ENCODE results near the gene ZP1.

Gene ZP1

DNA sequence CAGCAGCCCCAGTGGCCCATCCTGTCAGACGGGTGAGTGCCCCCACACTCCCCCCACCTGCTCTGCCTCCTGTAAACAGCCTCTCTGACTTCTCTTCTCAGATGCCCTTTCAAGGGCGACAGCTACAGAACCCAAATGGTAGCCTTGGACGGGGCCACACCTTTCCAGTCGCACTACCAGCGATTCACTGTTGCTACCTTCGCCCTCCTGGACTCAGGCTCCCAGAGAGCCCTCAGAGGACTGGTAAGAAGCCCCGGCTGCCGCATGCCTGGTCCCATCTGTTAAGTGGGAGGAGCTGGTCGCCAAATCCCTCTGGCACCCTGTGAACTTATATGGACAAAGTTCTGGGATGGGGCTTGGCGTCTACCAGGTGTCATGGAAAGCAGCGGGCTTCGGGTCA lies 6.2 kb downstream of the ZP1 start:
- Histone ChIP-seq H3K4me1 (no peaks in the 10 kb centered on the region), H3K36me3 (replicated peaks) (no peaks in the 10 kb centered on the region), H3K9me3 (no peaks in the 10 kb centered on the region), H3K27me3 (ENCODE audit: low read depth) (no peaks in the 10 kb centered on the region), H3K4me3 (no peak overlapping the region)
- in situ Hi-C loops (cut with MboI; ENCODE audit: low sequenced_read_pairs), result no loop called here
- DNase-seq (ENCODE audit: low spot score in 2 of 2), result no peak

- in situ Hi-C loops (cut with MboI; ENCODE audit: low sequenced_read_pairs), result no loop called here
- no peaks in the 10 kb centered on the region for H3K27me3 ChIP-seq (ENCODE audit: low read depth)
- DNase-seq (ENCODE audit: low spot score in 2 of 2), result no peak
- H3K4me1 ChIP-seq, result no peaks in the 10 kb centered on the region
- H3K4me3 ChIP-seq, result no peak overlapping the region
- H3K9me3 ChIP-seq, result no peaks in the 10 kb centered on the region
- no peaks in the 10 kb centered on the region for H3K36me3 ChIP-seq (replicated peaks)
These were observed 7.4 kb downstream of the ZP1 start for GRCh38 chr11:60874421-60875365.

DNA sequence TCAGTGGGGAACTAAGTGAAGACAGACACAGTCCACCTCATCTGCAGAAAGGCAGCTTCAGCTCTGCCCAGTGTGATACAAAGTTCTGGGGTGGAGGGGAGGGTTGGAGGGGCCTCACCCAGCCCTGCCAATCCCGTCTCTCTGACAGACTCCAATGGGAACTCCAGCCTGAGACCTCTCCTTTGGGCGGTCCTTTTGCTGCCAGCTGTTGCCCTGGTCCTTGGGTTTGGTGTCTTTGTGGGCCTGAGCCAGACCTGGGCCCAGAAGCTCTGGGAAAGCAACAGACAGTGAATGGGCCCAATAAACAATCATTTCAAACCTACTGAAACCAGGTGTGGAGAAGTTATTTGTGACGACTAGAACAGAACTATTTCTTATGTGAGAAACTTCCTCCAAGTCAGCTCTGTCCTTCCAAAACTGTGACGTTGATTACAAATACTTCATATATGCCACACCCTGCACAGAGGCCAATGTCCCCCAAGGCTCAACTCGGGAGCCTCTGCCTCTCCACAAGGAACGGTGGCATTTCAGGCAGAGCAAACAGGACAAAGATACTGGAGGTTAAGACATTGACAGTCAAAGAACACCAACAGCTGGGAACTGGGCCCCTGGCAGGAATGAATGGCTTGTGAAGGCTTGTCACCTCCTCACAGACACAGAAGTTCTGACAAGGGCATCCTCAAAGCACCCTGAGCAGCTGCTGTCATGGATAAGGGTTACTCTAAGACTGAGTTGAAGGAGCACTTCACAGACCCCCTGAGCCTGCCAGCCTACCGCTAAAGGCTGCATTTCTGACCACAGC lies 8.2 kb downstream of the ZP1 start:
- no peak for DNase-seq (ENCODE audit: low spot score in 2 of 2)
- Histone ChIP-seq H3K4me1 (no peaks in the 10 kb centered on the region), H3K36me3 (replicated peaks) (no peaks in the 10 kb centered on the region; the same call in 1 of the 2 replicates), H3K9me3 (no peaks in the 10 kb centered on the region), H3K4me3 (no peak overlapping the region), H3K27me3 (ENCODE audit: low read depth) (no peaks in the 10 kb centered on the region)
- in situ Hi-C loops (cut with MboI; ENCODE audit: low sequenced_read_pairs), result no loop called here

DNA sequence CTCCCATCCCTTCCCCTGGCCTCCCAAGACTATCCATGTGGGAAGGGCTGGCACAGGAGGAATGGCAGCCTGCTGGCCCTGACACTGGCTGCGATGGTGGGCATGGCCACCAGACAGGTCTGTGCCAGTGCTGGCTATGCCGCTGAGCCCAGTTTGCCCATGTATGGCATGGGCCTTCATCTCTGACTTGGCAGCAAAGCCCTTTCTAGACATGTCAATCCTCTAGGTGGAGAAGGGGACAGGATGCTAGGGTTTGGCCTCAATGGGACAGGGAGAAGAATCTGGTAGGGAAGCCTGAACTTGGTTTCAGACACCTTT lies 8.8 kb downstream of the ZP1 start:
- no peaks in the 10 kb centered on the region for H3K9me3 ChIP-seq
- H3K27me3 ChIP-seq (ENCODE audit: low read depth), result no peaks in the 10 kb centered on the region
- H3K4me1 ChIP-seq, result no peaks in the 10 kb centered on the region
- DNase-seq (ENCODE audit: low spot score in 2 of 2), result no peak
- no peaks in the 10 kb centered on the region; the same call in 1 of the 2 replicates for H3K36me3 ChIP-seq (replicated peaks)
- no peak overlapping the region for H3K4me3 ChIP-seq
- in situ Hi-C loops (cut with MboI; ENCODE audit: low sequenced_read_pairs), result no loop called here

DNA sequence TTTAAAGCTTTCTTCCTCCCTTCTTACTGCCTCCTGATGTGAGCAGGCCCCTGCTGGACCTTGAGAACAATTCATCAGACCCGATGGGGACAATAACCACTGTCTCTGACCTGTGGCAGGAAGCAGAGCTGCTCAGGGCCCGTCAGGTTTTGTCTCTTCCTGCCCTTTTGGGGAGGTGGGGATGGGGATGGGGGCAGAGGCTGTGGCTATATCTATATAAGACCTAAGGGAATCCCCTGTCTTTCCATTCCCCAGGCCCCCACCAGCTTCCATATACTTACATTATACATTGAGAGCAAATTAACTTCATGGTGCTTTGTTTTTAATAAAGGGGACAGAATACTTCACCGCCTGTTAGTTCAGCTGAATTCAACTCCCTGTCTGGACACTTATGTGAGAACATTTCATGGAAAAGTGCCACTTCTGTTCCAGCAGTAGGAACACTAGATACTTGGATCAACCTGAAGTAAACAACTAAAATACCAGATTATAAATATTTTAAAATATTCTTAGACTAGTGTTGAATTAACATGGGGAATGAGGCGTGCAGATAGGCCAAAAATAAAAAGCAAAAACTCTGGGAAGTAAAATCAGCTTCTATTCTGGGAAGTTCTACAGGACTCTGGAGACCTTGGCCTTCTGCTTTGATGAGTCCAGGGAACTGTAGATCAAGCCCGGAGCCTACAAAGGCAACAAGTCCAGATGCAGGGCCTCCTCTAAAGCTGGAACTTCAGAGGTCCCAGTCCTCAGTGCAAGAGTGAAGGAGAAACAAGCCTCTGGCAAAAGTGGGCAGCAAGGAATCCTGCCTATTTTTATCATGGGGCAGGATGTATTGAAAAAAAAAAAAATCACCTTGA lies 11.1 kb downstream of the ZP1 start:
- Histone ChIP-seq H3K9me3 (no peaks in the 10 kb centered on the region), H3K4me1 (no peaks in the 10 kb centered on the region), H3K36me3 (replicated peaks) (peaks cover 4% of the 10 kb centered on the region; the same call in 1 of the 2 replicates), H3K4me3 (no peak overlapping the region), H3K27me3 (ENCODE audit: low read depth) (no peaks in the 10 kb centered on the region)
- no peak for DNase-seq (ENCODE audit: low spot score in 2 of 2)
- in situ Hi-C loops (cut with MboI; ENCODE audit: low sequenced_read_pairs), result no loop called here

DNA sequence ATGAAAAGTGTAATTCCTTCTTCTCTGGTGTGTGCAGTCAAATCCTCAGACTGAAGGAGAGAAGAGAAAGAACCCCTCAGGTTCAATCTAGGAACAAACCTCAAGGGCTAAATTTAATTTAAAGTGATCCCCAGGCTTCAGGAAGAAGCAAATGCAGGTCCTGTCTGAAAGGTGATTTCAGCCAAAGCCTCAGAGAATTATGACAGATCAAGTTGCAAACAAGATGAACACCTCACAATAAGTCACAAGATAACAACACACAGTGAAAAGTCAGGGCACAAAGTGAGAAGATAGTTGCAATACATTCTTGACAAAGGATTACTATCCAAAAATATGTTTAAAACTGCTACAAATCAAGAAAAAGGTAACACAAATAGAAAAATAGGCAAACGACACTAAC lies 11.8 kb downstream of the ZP1 start:
- Histone ChIP-seq H3K36me3 (replicated peaks) (peaks cover 6% of the 10 kb centered on the region; the same call in 1 of the 2 replicates), H3K9me3 (no peaks in the 10 kb centered on the region), H3K4me3 (no peak overlapping the region), H3K4me1 (no peaks in the 10 kb centered on the region), H3K27me3 (ENCODE audit: low read depth) (no peaks in the 10 kb centered on the region)
- in situ Hi-C loops (cut with MboI; ENCODE audit: low sequenced_read_pairs), result no loop called here
- no peak for DNase-seq (ENCODE audit: low spot score in 2 of 2)

GRCh38 chr11:60879971-60880588 lies 12.7 kb downstream of the ZP1 start:
- Histone ChIP-seq H3K9me3 (no peaks in the 10 kb centered on the region), H3K4me1 (no peaks in the 10 kb centered on the region), H3K4me3 (no peak overlapping the region), H3K36me3 (replicated peaks) (peaks cover 6% of the 10 kb centered on the region; the same call in 1 of the 2 replicates), H3K27me3 (ENCODE audit: low read depth) (no peaks in the 10 kb centered on the region)
- no peak for DNase-seq (ENCODE audit: low spot score in 2 of 2)
- in situ Hi-C loops (cut with MboI; ENCODE audit: low sequenced_read_pairs), result no loop called here

DNA sequence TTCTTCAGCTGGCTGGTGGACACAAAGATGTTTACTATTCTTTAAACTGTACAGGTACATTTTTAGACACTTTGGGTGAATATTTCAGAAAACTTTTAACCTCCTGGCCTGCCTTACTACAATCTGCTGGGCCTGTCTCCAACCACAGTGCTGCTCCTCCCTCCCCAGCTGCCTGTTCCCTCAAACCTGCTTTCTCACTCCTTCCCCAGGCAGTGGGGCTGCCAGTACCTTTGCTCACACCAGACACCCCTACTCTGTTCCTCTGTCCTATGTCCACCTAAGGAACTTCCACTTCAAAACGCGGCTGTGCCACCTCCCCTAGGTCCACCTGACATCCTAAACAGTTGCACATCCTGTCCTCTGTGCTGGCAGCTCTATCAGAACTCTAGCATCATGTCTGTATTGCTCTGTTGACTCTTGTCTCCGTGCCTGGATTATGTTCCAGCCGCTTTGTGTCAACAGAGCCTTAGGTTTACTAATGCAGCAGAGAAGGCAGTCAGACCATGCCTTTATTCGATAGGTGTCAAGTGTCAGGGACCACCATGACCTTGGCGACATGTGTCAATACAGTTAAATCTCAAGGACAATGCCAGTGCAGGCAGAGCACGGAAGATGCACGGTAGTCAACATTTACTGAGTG lies 13.4 kb downstream of the ZP1 start:
- Histone ChIP-seq H3K4me1 (no peaks in the 10 kb centered on the region), H3K4me3 (no peak overlapping the region), H3K9me3 (no peaks in the 10 kb centered on the region), H3K36me3 (replicated peaks) (peaks cover 6% of the 10 kb centered on the region; the same call in 1 of the 2 replicates), H3K27me3 (ENCODE audit: low read depth) (no peaks in the 10 kb centered on the region)
- DNase-seq (ENCODE audit: low spot score in 2 of 2), result no peak
- in situ Hi-C loops (cut with MboI; ENCODE audit: low sequenced_read_pairs), result no loop called here

- no peaks in the 10 kb centered on the region for H3K9me3 ChIP-seq
- H3K4me3 ChIP-seq, result no peak overlapping the region
- H3K27me3 ChIP-seq (ENCODE audit: low read depth), result no peaks in the 10 kb centered on the region
- no peaks in the 10 kb centered on the region for H3K4me1 ChIP-seq
- H3K36me3 ChIP-seq (replicated peaks), result peaks cover 17% of the 10 kb centered on the region
- peak; percentile 20 to 42 for DNase-seq (ENCODE audit: low spot score in 2 of 2)
- in situ Hi-C loops (cut with MboI; ENCODE audit: low sequenced_read_pairs), result no loop called here
These were observed 20.2 kb downstream of the ZP1 start for GRCh38 chr11:60887556-60887955.

- H3K36me3 ChIP-seq (replicated peaks), result peaks cover 26% of the 10 kb centered on the region
- H3K9me3 ChIP-seq, result no peaks in the 10 kb centered on the region
- no peak overlapping the region for H3K4me3 ChIP-seq
- no peaks in the 10 kb centered on the region for H3K27me3 ChIP-seq (ENCODE audit: low read depth)
- H3K4me1 ChIP-seq, result no peaks in the 10 kb centered on the region
- no peak for DNase-seq (ENCODE audit: low spot score in 2 of 2)
- in situ Hi-C loops (cut with MboI; ENCODE audit: low sequenced_read_pairs), result loop anchor here (10.0 kb wide), 1 partner anchor 115 kb away; no protein-coding TSS in a partner anchor
These were observed 22.5 kb downstream of the ZP1 start for GRCh38 chr11:60889869-60890311.

GRCh38 chr11:60890696-60891095 lies 23.4 kb downstream of the ZP1 start:
- in situ Hi-C loops (cut with MboI; ENCODE audit: low sequenced_read_pairs), result loop anchor here (10.0 kb wide), 1 partner anchor 116 kb away; no protein-coding TSS in a partner anchor
- Histone ChIP-seq H3K4me1 (no peaks in the 10 kb centered on the region), H3K36me3 (replicated peaks) (peaks cover 34% of the 10 kb centered on the region), H3K4me3 (no peak overlapping the region), H3K9me3 (no peaks in the 10 kb centered on the region), H3K27me3 (ENCODE audit: low read depth) (no peaks in the 10 kb centered on the region)
- DNase-seq (ENCODE audit: low spot score in 2 of 2), result no peak

GRCh38 chr11:60891103-60891741 lies 23.9 kb downstream of the ZP1 start:
- in situ Hi-C loops (cut with MboI; ENCODE audit: low sequenced_read_pairs), result loop anchor here (10.0 kb wide), 1 partner anchor 116 kb away; no protein-coding TSS in a partner anchor

More at GRCh38 chr11:60891103-60891741, 23.9 kb downstream of the ZP1 start:
- no peak for DNase-seq (ENCODE audit: low spot score in 2 of 2)
- no peak overlapping the region for H3K4me3 ChIP-seq
- peaks cover 40% of the 10 kb centered on the region for H3K36me3 ChIP-seq (replicated peaks)
- H3K9me3 ChIP-seq, result no peaks in the 10 kb centered on the region
- no peaks in the 10 kb centered on the region for H3K4me1 ChIP-seq
- no peaks in the 10 kb centered on the region for H3K27me3 ChIP-seq (ENCODE audit: low read depth)
